ENCODE results near the gene TUBGCP6.

- no peak for TF ChIP-seq EZH2 (IDR thresholded peaks at IDR 0.05)
- TF ChIP-seq POLR2AphosphoS5 (IDR thresholded peaks at IDR 0.05; ENCODE audit: borderline replicate concordance, low read depth, low read length) = no peak
Observed at GRCh38 chr22:50276143-50276542, 31.3 kb upstream of the TUBGCP6 start.
